Measurements from ENCODE around the gene CACNB1.
"Not testable (repeated sequence)": the region's sequence is repeated elsewhere in the genome, so short reads cannot be mapped to it uniquely, and the experiment has no call there.

GRCh38 chr17:39129544-39129943 is 67.9 kb downstream of the CACNB1 start:
- not testable (repeated sequence) for TF ChIP-seq CTCF (IDR thresholded peaks at IDR 0.05; ENCODE audit: insufficient read depth, low read length); GABPA (IDR thresholded peaks at IDR 0.05; ENCODE audit: low read depth); POLR2AphosphoS5 (IDR thresholded peaks at IDR 0.05; ENCODE audit: low read depth)

All from HL-60 (cell line).